ENCODE measurements around the gene OR10G3. TPM values are rescaled to one million over a fixed set of nuclear protein-coding genes. Genes with fewer than 3 reads are reported as not detected.
A peak's percentile ranks its signal among the peaks of the same experiment; 100 is the strongest.

Gene OR10G3
- total RNA-seq, 1 experiment from 2014 or later, result not detected

DNA sequence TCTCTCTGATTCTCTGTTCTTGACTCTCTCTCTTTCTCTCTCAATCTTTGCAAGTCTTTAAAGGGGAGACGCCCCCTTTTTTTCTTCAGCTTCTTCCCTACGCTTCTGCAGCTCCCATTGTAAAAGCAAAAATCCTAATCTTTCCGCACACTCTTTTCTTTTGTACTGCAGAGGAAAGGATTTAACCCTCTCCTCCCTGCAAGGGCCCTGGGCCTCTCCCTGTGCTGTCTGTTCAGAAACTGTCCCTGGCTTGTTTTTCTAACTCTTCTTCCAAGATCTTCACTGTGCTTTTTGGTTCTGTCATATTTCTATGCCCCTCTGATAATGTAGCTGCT, 42.8 kb downstream of the OR10G3 start:
- H3K9me3 ChIP-seq (ENCODE audit: control insufficient read depth, insufficient read depth, low read depth, low read length), result no peaks in the 10 kb centered on the region
- H3K4me1 ChIP-seq (ENCODE audit: control insufficient read depth, insufficient read depth, low read length), result peaks cover 3% of the 10 kb centered on the region; the same call in 1 of the 2 replicates
- ChIA-PET CTCF (no interaction called here), POLR2A (no interaction called here)
- ATAC-seq (no peak), DNase-seq (ENCODE audit: low read depth, low spot score) (no peak)
- H3K27ac ChIP-seq (ENCODE audit: low read length), result no peak overlapping the region
- in situ Hi-C loops (cut with HindIII; ENCODE audit: low pct_unique_long_range_greater_than_20kb, low sequenced_read_pairs), result no loop called here
- H3K27me3 ChIP-seq (ENCODE audit: control insufficient read depth, insufficient read depth, low read length), result peaks cover 4% of the 10 kb centered on the region
- BruUV-seq (replicated peaks), result no TSS peak
- H3K4me3 ChIP-seq (ENCODE audit: low read depth in 2 of 2, low read length in 2 of 2), result peak overlapping the region; percentile 24 to 36
- intact Hi-C loops (cut with micrococcal nuclease; ENCODE audit: unreplicated experiment), result no loop called here
- TF ChIP-seq SIN3A (IDR thresholded peaks at IDR 0.05; ENCODE audit: borderline replicate concordance, insufficient read depth, low read depth, low read length), result no peak
- no peak for TF ChIP-seq TCF7L2 (IDR thresholded peaks at IDR 0.05; ENCODE audit: low read depth, low read length)
- TF ChIP-seq, protein P1, sequence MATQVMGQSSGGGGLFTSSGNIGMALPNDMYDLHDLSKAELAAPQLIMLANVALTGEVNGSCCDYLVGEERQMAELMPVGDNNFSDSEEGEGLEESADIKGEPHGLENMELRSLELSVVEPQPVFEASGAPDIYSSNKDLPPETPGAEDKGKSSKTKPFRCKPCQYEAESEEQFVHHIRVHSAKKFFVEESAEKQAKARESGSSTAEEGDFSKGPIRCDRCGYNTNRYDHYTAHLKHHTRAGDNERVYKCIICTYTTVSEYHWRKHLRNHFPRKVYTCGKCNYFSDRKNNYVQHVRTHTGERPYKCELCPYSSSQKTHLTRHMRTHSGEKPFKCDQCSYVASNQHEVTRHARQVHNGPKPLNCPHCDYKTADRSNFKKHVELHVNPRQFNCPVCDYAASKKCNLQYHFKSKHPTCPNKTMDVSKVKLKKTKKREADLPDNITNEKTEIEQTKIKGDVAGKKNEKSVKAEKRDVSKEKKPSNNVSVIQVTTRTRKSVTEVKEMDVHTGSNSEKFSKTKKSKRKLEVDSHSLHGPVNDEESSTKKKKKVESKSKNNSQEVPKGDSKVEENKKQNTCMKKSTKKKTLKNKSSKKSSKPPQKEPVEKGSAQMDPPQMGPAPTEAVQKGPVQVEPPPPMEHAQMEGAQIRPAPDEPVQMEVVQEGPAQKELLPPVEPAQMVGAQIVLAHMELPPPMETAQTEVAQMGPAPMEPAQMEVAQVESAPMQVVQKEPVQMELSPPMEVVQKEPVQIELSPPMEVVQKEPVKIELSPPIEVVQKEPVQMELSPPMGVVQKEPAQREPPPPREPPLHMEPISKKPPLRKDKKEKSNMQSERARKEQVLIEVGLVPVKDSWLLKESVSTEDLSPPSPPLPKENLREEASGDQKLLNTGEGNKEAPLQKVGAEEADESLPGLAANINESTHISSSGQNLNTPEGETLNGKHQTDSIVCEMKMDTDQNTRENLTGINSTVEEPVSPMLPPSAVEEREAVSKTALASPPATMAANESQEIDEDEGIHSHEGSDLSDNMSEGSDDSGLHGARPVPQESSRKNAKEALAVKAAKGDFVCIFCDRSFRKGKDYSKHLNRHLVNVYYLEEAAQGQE (IDR thresholded peaks at IDR 0.05; ENCODE audit: insufficient read depth in 1 of 2, low read depth in 2 of 2, low read length in 1 of 2), result no peak
- no peak for TF ChIP-seq CTCF (IDR thresholded peaks at IDR 0.05)
- no peak for TF ChIP-seq POLR2AphosphoS5 (IDR thresholded peaks at IDR 0.05; ENCODE audit: low read depth, low read length)
- H3K36me3 ChIP-seq (ENCODE audit: control insufficient read depth, insufficient read depth, low read length), result no peaks in the 10 kb centered on the region

GRCh38 chr14:21536418-21537089, 43.3 kb downstream of the OR10G3 start:
- Histone ChIP-seq H3K27ac (ENCODE audit: low read length) (no peak overlapping the region), H3K27me3 (ENCODE audit: control insufficient read depth, insufficient read depth, low read length) (peaks cover 4% of the 10 kb centered on the region), H3K4me1 (ENCODE audit: control insufficient read depth, insufficient read depth, low read length) (peaks cover 3% of the 10 kb centered on the region; the same call in 1 of the 2 replicates), H3K9me3 (ENCODE audit: control insufficient read depth, insufficient read depth, low read depth, low read length) (no peaks in the 10 kb centered on the region), H3K36me3 (ENCODE audit: control insufficient read depth, insufficient read depth, low read length) (no peaks in the 10 kb centered on the region), H3K4me3 (ENCODE audit: low read depth in 2 of 2, low read length in 2 of 2) (peak overlapping the region; percentile 24 to 36)
- BruUV-seq (replicated peaks), result no TSS peak
- in situ Hi-C loops (cut with HindIII; ENCODE audit: low pct_unique_long_range_greater_than_20kb, low sequenced_read_pairs) (no loop called here), intact Hi-C loops (cut with micrococcal nuclease; ENCODE audit: unreplicated experiment) (no loop called here)
- TF ChIP-seq TCF7L2 (IDR thresholded peaks at IDR 0.05; ENCODE audit: low read depth, low read length) (no peak), CTCF (IDR thresholded peaks at IDR 0.05) (no peak), SIN3A (IDR thresholded peaks at IDR 0.05; ENCODE audit: borderline replicate concordance, insufficient read depth, low read depth, low read length) (no peak), POLR2AphosphoS5 (IDR thresholded peaks at IDR 0.05; ENCODE audit: low read depth, low read length) (no peak)
- TF ChIP-seq, protein P1 (IDR thresholded peaks at IDR 0.05; ENCODE audit: insufficient read depth in 1 of 2, low read depth in 2 of 2, low read length in 1 of 2), result no peak
- ChIA-PET POLR2A (no interaction called here), CTCF (no interaction called here)
- ATAC-seq, result 0 out of 2 replicates have a peak, but pooled peaks have one; percentile 42
- no peak for DNase-seq (ENCODE audit: low read depth, low spot score)

Data from Panc1 (cell line).